GM21381 (cell line): ENCODE measurements around the gene PPOX.
A peak's percentile ranks its signal among the peaks of the same experiment; 100 is the strongest.

Experiments used
- ATAC-seq: cut with Tn5 transposase; IDR thresholded peaks from one replicate; pipeline ENCODE4 v1.9.1; 2021; ENCODE audit warnings: mild to moderate bottlenecking, moderate library complexity; ENCODE audit not compliant: unreplicated experiment

PPOX gene

GRCh38 chr1:161165742-161166668 is at the start of gene PPOX:
Gene PPOX (plus strand): TSS chr1:161166426. CDS start chr1:161166848, 422 bp downstream.
- peak; percentile 95 for ATAC-seq

GRCh38 chr1:161117759-161118581 is 48.3 kb upstream of the PPOX start, which contains the start of the genes NIT1 and PFDN2:
Gene NIT1 (plus strand): TSS chr1:161118105. CDS start chr1:161118177, 72 bp downstream.
Gene PFDN2 (minus strand): TSS chr1:161118037. CDS start chr1:161118026, 11 bp downstream.
- ATAC-seq: peak; percentile 82

- ATAC-seq: peak; percentile 59
These were observed 46.9 kb upstream of the PPOX start for GRCh38 chr1:161119092-161119903.

GRCh38 chr1:161121042-161121650 is 45.1 kb upstream of the PPOX start:
- no peak for ATAC-seq

- no peak for ATAC-seq
These were observed 44.4 kb upstream of the PPOX start for GRCh38 chr1:161121834-161122233.

GRCh38 chr1:161122967-161123366 is 43.3 kb upstream of the PPOX start:
- no peak for ATAC-seq

GRCh38 chr1:161127649-161128048 is 38.6 kb upstream of the PPOX start:
- ATAC-seq: no peak

- ATAC-seq: no peak
These were observed 37.4 kb upstream of the PPOX start for GRCh38 chr1:161128591-161129420.

GRCh38 chr1:161130266-161130665 is 36.0 kb upstream of the PPOX start:
- ATAC-seq: no peak

GRCh38 chr1:161131523-161132409 is 34.5 kb upstream of the PPOX start:
- ATAC-seq: no peak

- peak; percentile 86 for ATAC-seq
These were observed 33.6 kb upstream of the PPOX start, which contains the start of gene DEDD for GRCh38 chr1:161132410-161133219. Gene DEDD (minus strand): TSS chr1:161132667. CDS start chr1:161124462, 8,205 bp downstream.

GRCh38 chr1:161133220-161133740 is 32.9 kb upstream of the PPOX start:
- ATAC-seq: peak; percentile 7

- ATAC-seq: no peak
These were observed 28.3 kb upstream of the PPOX start for GRCh38 chr1:161137881-161138280.

- no peak for ATAC-seq
These were observed 27.8 kb upstream of the PPOX start for GRCh38 chr1:161138431-161138830.

GRCh38 chr1:161139766-161140165 is 26.5 kb upstream of the PPOX start:
- ATAC-seq: no peak

GRCh38 chr1:161140755-161141400 is 25.3 kb upstream of the PPOX start:
- ATAC-seq: no peak

- ATAC-seq: no peak
These were observed 20.4 kb upstream of the PPOX start for GRCh38 chr1:161145832-161146231.
